Muscle of leg (tissue), 11 donors: Measurements from ENCODE around the gene ZC3H11A. TPM values are rescaled to one million over a fixed set of nuclear protein-coding genes. Genes with fewer than 3 reads are reported as not detected.

Source experiments
- DNase-seq: peaks from one replicate; pipeline ENCODE4 v3.0.0; 2013
- H3K27ac ChIP-seq: one replicate; pipeline ENCODE4 v1.5.1; 2013; ENCODE audit warnings: mild to moderate bottlenecking, low read length, control low read depth
- H3K27me3 ChIP-seq: one replicate; pipeline ENCODE4 v1.6.1; 2013; ENCODE audit warnings: low read length; ENCODE audit not compliant: control insufficient read depth, insufficient read depth
- H3K36me3 ChIP-seq: one replicate; pipeline ENCODE4 v1.6.1; 2013; ENCODE audit warnings: low read length; ENCODE audit not compliant: control insufficient read depth, insufficient read depth
- H3K4me1 ChIP-seq: one replicate; pipeline ENCODE4 v1.6.1; 2013; ENCODE audit warnings: low read length; ENCODE audit not compliant: control insufficient read depth, insufficient read depth
- H3K4me3 ChIP-seq: one replicate; pipeline ENCODE4 v1.5.1; 2013; ENCODE audit warnings: low read length, control low read depth
- H3K9me3 ChIP-seq: replicated peaks from 2 replicates; pipeline ENCODE4 v1.6.1; 2013; ENCODE audit warnings: low read depth, low read length; ENCODE audit not compliant: control insufficient read depth
- WGBS: methylation state at CpG from one replicate; pipeline ENCODE4 v1.1.5; 2013; ENCODE audit warnings: missing lambda C conversion rate; ENCODE audit not compliant: insufficient coverage; 5-methylcytosine and 5-hydroxymethylcytosine counted together
- polyA plus RNA-seq, 8 donors: library from polyadenylated mRNA; unstranded; fragments of 120-200 nt; gene quantifications; one replicate each; pipeline versions ENCODE4 v1.2.1 to v1.2.3, GENCODE V29; 2013; ENCODE audit warnings: inconsistent platforms in 1 of 8, low replicate concordance in 1 of 8; ENCODE audit not compliant: insufficient read length in 8 of 8, insufficient read depth in 1 of 8
- total RNA-seq: library from RNA; stranded (reverse); fragments of 120-200 nt; gene quantifications from one replicate; pipeline ENCODE4 v1.2.4, GENCODE V29; 2013

The ZC3H11A gene
- total and polyA plus RNA-seq, 9 donors = 78.2 to 101 (median 87.9) TPM

GRCh38 chr1:203763505-203763904, 31.9 kb upstream of the ZC3H11A start:
- Histone ChIP-seq H3K36me3 (no peaks in the 10 kb centered on the region), H3K4me1 (no peaks in the 10 kb centered on the region), H3K4me3 (no peak overlapping the region), H3K9me3 (no peaks in the 10 kb centered on the region), H3K27me3 (no peaks in the 10 kb centered on the region), H3K27ac (no peak overlapping the region)
- no peak for DNase-seq
- no CpG with 5 or more reads among the region's 1 CpG for WGBS

GRCh38 chr1:203764105-203765028, 31.1 kb upstream of the ZC3H11A start:
- no peaks in the 10 kb centered on the region for H3K27me3 ChIP-seq
- no peaks in the 10 kb centered on the region for H3K9me3 ChIP-seq
- WGBS = 87% methylated on average over 2 of the region's 3 CpGs
- H3K36me3 ChIP-seq = no peaks in the 10 kb centered on the region
- DNase-seq = no peak
- no peak overlapping the region for H3K4me3 ChIP-seq
- peaks cover 7% of the 10 kb centered on the region for H3K4me1 ChIP-seq
- no peak overlapping the region for H3K27ac ChIP-seq

- H3K27ac ChIP-seq = no peak within 1 kb of the TSS
- no peaks in the 10 kb centered on the region for H3K27me3 ChIP-seq
- 73% methylated on average over 14 of the region's 16 CpGs for WGBS
- H3K4me3 ChIP-seq = no peak within 1 kb of the TSS
- H3K36me3 ChIP-seq = no peaks in the 10 kb centered on the region
- H3K4me1 ChIP-seq = peaks cover 13% of the 10 kb centered on the region
- DNase-seq = peak; percentile 23
- H3K9me3 ChIP-seq = no peaks in the 10 kb centered on the region
Measured at GRCh38 chr1:203765029-203765837, 30.2 kb upstream of the ZC3H11A start, which contains the start of gene LAX1. Gene LAX1, plus strand, starts transcription at chr1:203765183. Its CDS starts 383 bp downstream, at chr1:203765566.

- Histone ChIP-seq H3K4me1 (peaks cover 15% of the 10 kb centered on the region), H3K9me3 (no peaks in the 10 kb centered on the region), H3K36me3 (no peaks in the 10 kb centered on the region), H3K4me3 (no peak overlapping the region), H3K27me3 (no peaks in the 10 kb centered on the region), H3K27ac (no peak overlapping the region)
- 72% methylated on average over 4 of the region's 6 CpGs for WGBS
- DNase-seq = no peak
Measured at GRCh38 chr1:203768256-203768655, 27.2 kb upstream of the ZC3H11A start.

GRCh38 chr1:203769505-203770343, 25.7 kb upstream of the ZC3H11A start:
- peak overlapping the region; percentile 10 for H3K4me3 ChIP-seq
- no peaks in the 10 kb centered on the region for H3K36me3 ChIP-seq

GRCh38 chr1:203771901-203772301, 23.5 kb upstream of the ZC3H11A start:
- Histone ChIP-seq H3K36me3 (no peaks in the 10 kb centered on the region), H3K4me3 (no peak overlapping the region), H3K4me1 (peaks cover 15% of the 10 kb centered on the region), H3K9me3 (no peaks in the 10 kb centered on the region), H3K27ac (no peak overlapping the region), H3K27me3 (no peaks in the 10 kb centered on the region)
- 85% methylated on average over 4 of the region's 7 CpGs for WGBS
- DNase-seq = peak; percentile 42

More at GRCh38 chr1:203769505-203770343, 25.7 kb upstream of the ZC3H11A start:
- DNase-seq = peak; percentile 86
- Histone ChIP-seq H3K27me3 (no peaks in the 10 kb centered on the region), H3K27ac (peak overlapping the region; percentile 35), H3K4me1 (peaks cover 15% of the 10 kb centered on the region), H3K9me3 (no peaks in the 10 kb centered on the region)
- 43% methylated on average over 7 of the region's 15 CpGs for WGBS

- H3K27me3 ChIP-seq = no peaks in the 10 kb centered on the region
- H3K9me3 ChIP-seq = no peaks in the 10 kb centered on the region
- H3K4me1 ChIP-seq = peaks cover 15% of the 10 kb centered on the region
- H3K27ac ChIP-seq = no peak overlapping the region
- no peak overlapping the region for H3K4me3 ChIP-seq
- DNase-seq = no peak
- no CpG with 5 or more reads among the region's 1 CpG for WGBS
- no peaks in the 10 kb centered on the region for H3K36me3 ChIP-seq
Measured at GRCh38 chr1:203772836-203773235, 22.6 kb upstream of the ZC3H11A start.

- Histone ChIP-seq H3K36me3 (no peaks in the 10 kb centered on the region), H3K27me3 (no peaks in the 10 kb centered on the region), H3K4me3 (no peak overlapping the region), H3K9me3 (no peaks in the 10 kb centered on the region), H3K27ac (no peak overlapping the region), H3K4me1 (peaks cover 2% of the 10 kb centered on the region)
- DNase-seq = peak; percentile 33
- WGBS = no CpG with 5 or more reads among the region's 4 CpGs
Measured at GRCh38 chr1:203776636-203777035, 18.8 kb upstream of the ZC3H11A start.

GRCh38 chr1:203777596-203777995, 17.8 kb upstream of the ZC3H11A start:
- no CpG with 5 or more reads among the region's 3 CpGs for WGBS
- Histone ChIP-seq H3K36me3 (no peaks in the 10 kb centered on the region), H3K4me1 (no peaks in the 10 kb centered on the region), H3K9me3 (no peaks in the 10 kb centered on the region), H3K27ac (no peak overlapping the region), H3K4me3 (no peak overlapping the region), H3K27me3 (no peaks in the 10 kb centered on the region)
- DNase-seq = no peak
